ENCODE data around the gene PELI3. TPM values are rescaled to one million over a fixed set of nuclear protein-coding genes. Genes with fewer than 3 reads are reported as not detected.

The PELI3 gene
- total RNA-seq, 1 donor from 2014 or later = 5.0 TPM

DNA sequence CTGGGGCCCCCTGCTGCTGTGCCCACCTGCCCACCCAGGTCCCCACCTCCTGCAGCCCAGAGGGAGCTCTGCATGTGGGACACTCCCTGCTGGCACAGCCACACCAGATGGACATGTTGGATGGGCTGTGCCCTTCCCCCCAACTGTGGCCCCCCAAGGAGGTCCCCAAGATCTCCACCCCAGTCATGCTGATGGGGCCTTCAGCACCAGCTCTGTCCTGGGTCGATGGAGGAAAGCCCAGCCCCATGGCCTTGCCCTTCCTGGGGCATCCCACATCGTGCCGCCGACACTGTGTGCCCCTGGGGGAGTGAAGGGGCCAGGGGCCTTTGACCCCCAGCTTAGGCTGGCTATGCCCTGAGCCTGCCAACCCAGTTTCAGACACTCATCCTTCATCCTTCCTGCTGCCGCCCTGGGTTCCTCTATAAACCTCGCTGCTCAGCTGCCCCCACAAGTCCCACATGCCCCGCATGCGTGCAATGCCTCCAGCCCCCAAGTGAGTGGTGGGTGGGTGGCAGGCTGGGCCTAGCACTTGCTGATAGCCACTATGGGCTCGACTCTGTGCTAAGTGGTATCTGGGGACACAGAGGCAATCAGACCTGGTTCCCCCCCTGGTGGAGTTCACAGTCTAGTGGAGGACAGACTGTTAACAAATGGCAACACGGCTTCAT is 9.6 kb downstream of the PELI3 start:
- DNase-seq = no peak

DNA sequence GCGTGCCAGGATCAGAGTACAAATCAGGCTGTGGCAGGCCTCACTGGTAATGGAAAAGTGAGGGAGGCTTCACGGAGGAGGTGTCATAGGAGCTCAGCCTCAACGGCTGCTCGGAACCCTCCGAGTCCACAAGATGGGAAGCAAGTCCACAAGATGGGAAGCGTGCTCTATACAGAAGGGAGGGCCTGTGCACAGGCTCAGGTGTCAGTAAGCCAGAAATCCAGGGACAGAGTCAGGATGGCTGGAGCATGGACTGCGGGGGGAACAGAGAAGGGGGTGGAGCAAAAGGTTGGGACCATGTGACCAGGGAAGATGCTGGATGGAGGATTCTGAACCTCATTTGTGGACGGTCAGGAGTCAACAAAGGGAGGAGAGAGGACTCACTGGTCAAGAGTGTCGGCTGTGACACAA is 10.1 kb downstream of the PELI3 start:
- no peak for DNase-seq

DNA sequence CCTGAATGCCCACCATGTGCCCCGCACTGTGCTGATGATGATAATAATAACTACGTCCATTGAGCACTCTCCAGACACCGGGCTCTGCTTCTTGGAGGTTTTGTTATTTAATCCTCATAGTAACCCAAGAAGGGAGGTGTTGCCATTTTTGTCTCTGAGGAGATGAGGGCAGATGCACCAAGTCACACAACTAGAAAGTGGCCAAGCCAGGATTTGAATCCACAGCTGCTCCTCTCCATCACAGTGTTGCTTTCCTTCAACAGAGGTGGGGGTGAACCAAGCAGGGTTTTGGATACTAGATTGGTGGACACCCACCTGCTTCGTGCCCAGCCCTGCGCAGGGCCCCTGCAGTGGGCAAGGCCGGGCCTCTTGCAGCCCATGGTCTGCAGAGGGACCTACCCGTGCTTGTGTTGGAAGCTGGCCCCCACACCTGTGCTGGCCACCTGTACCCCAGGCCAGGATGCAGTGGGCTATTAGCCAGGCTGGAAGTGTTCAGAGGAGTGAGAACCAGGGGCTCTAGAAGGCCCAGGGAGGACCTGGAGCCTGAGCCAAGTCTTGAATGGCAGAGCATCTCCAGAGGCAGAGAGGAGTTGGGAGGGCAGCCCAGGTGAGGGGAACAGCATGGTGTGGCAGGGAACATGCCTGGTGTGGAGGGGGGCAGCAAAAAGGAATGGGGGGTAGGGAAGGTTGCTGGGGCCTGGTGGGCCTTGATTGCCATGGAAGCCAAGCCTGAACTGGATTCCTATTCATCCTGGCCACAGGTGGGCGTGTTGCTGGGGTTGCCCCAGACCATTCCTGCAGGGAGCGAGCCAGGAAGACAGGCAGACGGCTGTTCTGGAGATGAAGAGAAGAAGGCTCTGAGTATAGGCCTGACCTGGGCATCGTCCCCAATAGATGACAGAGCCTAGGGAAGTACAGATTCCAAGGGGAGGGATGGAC is 10.8 kb downstream of the PELI3 start:
- no peak for DNase-seq

DNA sequence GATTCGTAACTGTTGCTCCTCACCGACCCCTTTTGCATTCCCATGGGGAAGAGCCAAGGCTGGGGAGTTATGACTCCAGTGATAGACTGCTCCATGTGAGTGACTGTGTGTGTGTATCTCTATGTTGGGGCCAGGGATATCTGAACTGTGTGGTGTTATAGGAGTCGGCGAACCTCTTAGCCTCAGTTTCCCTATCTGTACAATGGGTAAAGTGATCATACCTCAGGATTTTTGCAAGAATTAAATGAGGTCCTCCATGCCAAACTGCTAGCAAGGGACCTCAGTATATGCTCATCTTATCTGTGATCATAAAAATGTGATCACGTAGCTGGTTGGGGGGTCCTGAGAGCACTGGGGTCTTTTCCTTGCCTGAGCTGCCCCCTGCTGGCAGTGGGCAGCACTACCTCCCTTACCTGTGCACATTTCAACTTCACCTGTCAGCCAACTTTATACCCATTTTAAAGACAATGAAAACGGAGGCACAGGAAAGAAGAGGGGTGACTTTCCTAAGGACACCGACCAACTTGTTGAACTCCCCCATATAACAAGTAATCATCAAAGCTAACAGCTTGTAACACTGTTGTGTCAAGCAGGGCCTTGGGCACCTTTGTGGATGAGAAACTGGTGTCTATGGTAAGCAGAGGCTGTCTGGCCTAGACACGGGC is 12.2 kb downstream of the PELI3 start:
- DNase-seq = no peak

DNA sequence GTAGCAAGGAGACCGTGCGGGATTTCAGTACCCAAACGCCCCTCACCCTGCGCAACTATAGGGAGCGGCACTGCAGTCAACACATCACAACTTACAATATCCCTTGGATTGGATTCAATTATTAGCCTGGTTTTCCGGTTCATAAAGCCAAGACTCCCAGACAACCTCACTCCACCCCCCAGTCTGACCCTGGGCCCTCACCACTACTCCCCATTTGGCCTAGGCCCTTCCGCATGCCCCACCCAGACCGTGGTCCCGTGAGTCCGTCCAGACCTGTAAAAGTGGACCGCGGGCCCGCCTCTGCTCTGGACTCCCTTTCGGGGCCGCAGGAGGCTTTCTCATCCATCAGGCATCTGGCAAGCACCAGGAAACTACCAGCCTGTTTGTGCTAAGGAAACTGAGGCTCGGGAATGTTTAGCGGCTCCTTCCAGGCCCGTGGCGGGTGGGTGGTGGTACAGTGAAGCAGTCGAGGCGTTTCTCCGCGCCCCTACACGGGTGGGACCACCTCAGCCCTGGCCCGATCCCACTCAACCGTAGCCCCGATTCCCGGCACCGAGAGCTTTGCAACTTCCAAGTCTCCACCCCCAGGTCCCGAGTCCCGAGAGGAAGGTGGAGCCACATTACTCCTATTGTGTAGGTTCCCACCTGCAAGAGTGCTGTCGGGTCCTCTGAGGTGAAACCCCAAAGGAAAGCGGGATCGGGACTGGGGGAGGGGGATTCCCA is 12.8 kb downstream of the PELI3 start:
- DNase-seq = peak; percentile 76

DNA sequence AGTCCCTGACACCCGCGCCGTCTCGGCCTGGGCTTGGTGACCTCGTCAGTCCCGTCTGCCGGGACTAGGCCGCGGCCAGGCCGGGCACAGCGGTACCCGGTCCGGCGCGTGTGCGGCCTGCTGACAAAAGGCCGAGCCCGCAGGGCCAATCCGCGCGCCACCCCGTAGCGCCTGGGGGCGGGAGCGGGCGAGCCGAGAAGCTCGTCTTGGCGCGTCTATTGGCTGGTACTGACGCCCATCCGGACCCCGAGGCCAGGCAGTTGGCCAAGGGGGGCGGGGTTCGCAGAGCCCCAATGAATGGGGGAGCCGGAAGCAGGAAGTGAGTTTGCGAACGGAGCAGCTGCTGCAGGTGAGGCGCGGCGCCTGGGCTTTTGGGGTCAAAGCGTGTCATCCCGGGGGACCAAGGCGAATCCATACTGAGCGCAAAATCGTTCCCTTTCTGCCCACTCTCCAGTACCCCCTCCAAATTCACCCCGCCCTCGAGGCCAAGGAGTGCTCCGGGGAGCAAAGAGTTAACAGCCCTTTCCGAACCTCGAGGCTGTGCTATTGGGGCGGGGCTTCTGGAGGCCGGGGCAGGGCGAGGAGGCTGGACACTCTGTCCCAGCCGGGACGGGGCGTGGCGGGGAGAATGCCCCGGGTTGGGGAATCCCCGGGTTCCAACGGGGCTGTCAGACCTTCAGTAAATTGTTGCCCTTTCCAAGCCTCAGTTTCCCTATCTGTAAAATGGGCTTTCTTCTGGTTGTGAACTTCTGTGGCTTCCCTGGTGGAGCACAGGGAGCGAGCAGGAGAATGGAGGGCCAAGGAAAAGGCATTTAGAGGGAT is 13.6 kb downstream of the PELI3 start, which contains the start of gene DPP3:
Gene DPP3, plus strand, starts transcription at position 318 of the 822 bp plus-strand sequence. CDS start 1,767 bp downstream, outside the sequence.
- DNase-seq = peak; percentile 93

DNA sequence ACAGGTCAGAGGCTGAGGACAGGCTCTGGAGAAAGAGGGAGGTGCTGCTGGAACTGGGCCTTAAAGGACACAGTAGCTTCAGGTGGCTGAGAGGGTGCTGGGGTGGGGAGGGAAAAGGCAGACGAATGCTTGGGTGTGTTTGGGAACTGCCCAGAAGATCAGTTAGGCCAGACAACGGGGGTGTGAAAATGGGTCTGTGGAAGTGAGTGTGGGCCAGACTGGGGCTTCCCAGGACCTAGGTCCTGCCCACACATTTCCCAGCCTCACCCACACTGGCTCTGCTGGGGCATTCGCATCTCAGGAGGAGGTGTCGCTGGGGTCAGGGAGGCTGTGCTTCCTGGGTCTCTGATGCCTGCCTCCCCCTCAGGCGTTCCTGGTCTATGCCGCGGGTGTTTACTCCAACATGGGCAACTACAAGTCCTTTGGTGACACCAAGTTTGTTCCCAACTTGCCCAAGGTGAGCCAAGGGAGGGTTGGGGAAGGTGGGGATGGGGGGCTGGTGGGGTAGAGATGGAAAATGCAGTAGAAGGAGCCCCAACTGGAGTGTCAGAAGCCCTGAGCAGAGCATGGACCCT is 18.2 kb downstream of the PELI3 start:
- DNase-seq = no peak

DNA sequence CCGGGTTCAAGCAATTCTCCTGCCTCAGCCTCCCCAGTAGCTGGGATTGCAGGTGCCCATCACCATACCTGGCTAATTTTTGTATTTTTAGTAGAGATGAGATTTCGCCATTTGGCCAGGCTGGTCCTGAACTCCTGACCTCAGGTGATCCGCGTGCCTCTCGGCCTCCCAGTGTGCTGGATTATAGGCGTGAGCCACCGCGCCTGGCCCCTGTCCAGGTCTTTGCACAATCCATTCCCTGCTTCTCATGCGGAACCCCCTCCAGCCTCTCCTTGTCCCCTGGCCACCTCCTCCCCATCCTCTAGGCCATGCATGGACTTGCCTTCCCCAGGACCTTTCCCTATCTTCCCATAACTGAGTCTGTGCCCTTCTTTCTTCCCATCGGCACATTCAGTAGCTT is 22.3 kb downstream of the PELI3 start:
- DNase-seq = no peak

DNA sequence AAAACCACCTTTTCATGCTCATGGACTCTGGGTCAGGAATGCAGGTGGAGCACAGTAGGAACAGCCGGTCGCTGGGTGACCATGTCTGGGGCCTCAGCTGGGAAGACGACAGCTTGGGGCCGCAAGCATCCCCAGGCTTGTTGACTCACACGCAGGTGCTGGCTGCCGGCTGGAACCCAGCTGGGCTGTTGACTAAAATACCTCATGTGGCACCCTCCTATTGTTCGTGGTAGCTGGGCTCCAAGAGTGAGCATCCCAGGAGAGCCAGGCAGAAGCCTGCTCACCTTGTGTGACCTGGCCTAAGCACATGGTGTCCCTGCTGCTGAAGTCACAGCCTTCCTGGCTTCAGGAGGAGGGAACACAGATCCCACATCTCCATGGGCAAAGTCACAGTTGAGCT is 22.9 kb downstream of the PELI3 start:
- no peak for DNase-seq

DNA sequence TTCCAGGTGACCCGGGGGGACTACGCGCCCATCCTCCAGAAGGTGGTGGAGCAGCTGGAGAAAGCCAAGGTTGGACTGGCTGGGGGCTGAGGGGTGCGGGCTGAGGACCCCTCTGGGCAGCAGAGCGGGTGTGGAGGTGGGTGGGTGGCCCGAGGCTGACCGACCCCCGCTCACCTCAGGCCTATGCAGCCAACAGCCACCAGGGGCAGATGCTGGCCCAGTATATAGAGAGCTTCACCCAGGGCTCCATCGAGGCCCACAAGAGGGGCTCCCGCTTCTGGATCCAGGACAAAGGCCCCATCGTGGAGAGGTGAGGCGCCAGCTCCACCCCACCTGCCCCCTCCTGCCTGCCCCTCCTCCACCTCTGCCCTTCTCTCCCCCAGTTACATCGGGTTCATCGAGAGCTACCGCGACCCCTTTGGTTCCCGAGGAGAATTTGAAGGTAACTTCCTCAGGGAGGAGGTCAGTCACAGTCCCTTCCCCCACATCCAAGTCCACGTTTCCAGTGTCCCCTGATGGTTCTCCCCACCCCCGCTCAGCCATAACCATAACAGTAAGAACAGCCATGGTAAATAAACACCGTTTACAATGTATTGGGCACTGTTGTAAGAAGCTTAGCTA is 24.7 kb downstream of the PELI3 start:
- no peak for DNase-seq

DNA sequence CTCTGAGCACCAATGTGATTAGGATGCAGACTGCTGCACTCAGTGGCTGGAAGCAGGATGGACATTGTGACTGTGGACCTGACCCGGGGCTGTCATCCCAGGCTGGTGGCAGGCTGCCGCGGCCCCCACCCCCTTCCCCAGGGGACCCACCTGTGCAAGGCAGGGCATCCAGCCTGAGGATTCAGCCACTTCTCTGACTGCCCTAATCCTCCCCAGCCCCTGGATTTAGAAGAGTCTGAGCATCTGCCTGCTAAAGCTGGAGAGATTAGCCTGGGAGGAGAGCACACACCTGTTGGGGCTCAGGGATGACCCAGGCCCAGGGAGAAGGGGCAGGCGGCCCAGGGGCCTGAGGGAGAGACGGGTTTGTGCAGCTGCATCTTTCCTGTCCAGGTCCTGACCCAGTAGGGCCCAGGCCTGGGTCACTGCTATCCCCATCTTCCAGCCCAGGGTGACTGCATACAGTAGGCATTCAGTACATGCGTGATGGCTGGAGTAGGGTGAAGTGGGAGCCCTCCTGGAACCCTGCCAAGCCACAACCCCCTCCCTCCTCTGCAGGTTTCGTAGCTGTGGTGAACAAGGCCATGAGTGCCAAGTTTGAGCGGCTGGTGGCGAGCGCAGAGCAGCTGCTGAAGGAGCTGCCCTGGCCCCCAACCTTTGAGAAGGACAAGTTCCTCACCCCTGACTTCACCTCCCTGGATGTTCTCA is 25.6 kb downstream of the PELI3 start:
- no peak for DNase-seq

DNA sequence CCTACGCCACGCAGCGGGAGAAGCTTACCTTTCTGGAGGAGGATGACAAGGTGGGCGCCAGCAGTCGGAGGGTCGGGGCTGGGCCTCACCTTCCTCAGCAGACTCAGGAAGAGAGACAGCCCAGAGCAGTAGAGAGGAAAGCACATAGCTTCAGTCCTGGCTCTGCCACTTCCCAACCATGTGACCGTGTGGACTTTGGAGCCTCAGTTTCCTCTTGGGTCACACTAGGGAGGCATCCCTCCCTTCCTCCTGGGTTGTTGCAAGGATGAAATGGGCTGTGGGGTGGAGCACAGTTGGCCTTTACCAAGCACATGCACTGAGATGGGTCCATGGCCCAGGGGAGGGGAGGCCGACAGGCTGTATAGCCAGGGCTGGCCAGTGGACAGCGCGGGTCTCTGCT is 26.4 kb downstream of the PELI3 start:
- DNase-seq = no peak

DNA sequence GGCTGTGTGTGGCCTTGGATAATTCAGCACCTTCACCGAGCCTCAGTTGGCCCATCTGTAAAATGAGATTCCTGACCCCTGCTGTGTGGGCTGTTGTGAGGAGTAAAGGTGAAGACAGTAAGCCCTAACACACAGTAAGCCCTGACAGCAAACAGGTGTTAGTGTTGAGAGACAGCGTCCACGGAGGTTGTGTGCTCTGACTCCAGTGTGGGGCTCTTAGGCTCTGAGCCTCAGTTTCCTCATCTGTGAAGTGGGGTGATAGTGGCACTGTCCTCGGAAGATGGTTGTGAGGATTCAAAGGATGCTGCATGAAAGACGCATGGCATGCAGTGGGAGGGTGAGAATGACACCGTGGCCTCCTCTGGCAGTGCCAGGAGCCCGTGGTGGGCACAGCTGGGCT is 27.8 kb downstream of the PELI3 start:
- DNase-seq = no peak

DNA sequence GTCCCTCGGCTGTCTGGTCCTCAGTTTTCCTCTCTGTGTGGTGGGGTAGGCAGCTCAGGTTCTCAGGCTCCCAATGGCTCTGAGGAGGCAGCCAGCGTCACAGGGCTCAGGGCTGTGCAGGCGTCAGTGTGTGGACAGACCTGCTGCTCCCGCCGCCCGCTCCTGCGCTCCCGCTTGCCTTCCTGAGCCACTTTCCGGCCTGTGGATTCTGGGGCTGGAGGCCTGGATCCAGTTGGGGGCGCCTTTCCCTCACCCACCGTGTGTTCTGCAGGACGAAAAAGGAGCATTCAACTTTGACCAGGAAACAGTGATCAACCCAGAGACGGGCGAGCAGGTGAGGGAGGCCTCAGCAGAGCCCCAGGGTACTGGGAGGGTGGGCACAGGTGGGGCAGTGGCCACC is 28.2 kb downstream of the PELI3 start:
- DNase-seq = no peak

DNA sequence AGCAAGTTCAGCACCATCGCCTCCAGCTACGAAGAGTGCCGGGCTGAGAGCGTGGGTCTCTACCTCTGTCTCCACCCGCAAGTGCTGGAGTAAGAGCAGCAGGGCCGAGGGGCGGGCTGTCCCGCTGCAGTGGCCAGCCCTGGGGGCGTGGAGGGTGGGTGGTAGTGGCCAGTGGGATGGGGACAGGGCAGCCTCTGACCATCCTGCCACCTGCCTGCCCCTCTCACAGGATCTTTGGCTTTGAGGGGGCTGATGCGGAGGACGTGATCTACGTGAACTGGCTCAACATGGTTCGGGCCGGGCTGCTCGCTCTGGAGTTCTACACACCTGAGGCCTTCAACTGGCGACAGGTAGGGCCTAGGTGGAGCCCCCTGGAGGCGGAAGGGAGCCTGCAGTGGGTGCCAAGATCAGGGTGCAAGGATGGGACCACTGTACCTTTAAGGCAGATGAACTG is 28.7 kb downstream of the PELI3 start:
- no peak for DNase-seq

DNA sequence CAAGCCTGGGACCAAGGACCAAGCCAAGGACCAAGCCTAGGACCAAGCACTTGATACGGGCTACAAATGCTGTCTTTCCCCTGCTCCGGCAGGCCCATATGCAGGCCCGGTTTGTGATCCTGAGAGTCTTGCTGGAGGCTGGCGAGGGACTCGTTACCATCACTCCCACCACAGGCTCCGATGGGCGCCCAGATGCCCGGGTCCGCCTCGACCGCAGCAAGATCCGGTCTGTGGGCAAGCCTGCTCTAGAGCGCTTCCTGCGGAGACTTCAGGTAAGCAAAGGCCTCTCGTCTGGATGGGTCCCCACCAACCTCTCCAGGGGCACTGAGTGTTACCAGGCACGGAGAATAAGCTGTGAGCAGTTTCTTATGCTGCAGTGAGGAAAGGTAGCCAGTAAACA is 30.5 kb downstream of the PELI3 start:
- no peak for DNase-seq

DNA sequence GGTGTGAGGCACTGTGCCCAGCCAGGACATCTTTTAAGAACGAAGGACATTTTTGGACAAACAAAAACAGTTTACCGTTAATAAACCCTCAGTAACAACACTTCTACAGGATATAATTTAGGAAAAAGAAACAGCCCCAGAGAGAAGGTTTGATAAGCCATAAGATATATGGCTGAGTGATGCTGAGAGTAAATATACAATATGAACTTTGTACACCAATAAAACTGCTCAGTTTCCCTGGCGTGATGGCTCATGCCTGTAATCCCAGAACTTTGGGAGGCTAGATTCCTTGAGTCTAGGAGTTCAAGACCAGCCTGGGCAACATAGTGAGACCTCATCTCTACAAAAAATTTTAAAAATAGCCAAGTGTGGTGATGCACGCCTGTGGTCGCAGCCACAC is 31.8 kb downstream of the PELI3 start:
- no peak for DNase-seq

DNA sequence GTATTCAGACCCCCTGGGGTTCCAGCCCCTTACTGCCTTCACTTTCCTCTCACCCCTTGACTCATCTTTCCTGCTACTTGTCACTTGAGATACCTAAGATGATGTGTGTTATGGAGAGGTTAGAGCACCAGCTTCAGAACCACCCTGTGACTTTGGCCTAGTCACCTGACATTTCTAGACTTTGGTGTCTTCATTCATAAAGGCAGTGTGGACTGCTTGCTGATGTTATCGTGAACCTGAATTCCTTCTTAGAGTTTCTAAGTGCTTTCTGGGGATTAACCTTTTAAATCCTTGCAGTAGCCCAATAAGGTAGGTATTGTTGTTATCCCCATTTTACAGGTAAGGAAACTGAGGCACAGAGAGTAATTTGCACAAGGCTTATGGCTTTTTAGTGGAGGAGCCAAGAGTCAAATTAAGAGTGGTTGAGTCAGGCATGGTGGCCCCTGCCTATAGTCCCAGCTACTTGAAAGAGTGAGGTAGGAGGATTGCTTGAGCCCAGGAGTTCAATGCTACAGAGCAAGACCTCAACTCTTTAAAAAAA is 38.6 kb downstream of the PELI3 start:
- no peak for DNase-seq

DNA sequence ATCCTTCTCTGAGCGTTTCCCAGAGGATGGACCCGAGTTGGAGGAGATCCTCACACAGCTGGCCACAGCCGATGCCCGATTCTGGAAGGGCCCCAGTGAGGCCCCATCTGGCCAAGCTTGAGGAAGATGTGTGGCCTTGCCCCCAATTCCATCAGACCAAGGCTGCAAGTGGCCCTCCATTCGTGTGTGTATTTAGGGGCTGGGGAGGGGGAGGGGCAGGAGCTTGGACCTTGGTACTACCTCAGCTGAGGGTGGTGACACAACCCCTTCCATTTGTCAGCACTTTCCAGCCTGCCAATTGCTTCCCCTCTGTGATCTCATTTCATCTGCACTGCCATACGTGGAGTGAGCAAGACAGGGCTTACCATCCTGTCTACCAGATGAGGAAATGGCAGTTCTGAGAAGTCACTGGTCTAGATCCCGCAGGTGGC is 42.4 kb downstream of the PELI3 start:
- no peak for DNase-seq

Measured in skin of body (tissue), 2 donors.